ENCODE results near the gene SSBP2.
"Not testable (repeated sequence)": the region's sequence is repeated elsewhere in the genome, so short reads cannot be mapped to it uniquely, and the experiment has no call there.

The SSBP2 gene

DNA sequence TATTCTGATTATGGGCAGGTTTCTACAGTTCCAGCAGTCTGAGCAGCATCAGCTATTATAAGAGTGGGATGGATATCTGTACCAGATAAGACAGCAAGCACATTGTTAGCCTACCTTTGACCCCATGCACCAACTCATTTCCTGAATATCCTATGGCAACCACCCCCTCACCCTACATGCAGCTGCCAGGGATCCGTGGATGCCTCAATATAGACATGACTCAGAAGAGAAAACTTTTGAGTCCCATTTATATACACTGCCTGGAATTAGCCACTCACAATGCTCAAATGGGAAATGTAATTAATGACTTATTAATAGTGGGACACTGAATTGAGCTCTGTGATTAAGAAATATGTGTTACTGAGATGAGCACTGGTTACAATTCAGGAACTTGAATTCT lies 124.4 kb downstream of the SSBP2 start:
- WGBS, 2 experiments = 81% methylated on average over 1 of the region's 1 CpG
- Histone ChIP-seq H3K27ac (ENCODE audit: insufficient read depth, low read depth, low read length, poor library complexity, severe bottlenecking) (no peak overlapping the region), H3K27me3 (ENCODE audit: control insufficient read depth, insufficient read depth, low read length, poor library complexity, severe bottlenecking) (no peaks in the 10 kb centered on the region), H3K4me1 (ENCODE audit: control insufficient read depth, insufficient read depth, low read length) (no peaks in the 10 kb centered on the region), H3K9me3 (ENCODE audit: control insufficient read depth, low read length) (no peaks in the 10 kb centered on the region), H3K36me3 (ENCODE audit: control insufficient read depth, insufficient read depth, low read length) (no peaks in the 10 kb centered on the region), H3K4me3 (ENCODE audit: insufficient read depth, low read depth, low read length) (no peak overlapping the region)

DNA sequence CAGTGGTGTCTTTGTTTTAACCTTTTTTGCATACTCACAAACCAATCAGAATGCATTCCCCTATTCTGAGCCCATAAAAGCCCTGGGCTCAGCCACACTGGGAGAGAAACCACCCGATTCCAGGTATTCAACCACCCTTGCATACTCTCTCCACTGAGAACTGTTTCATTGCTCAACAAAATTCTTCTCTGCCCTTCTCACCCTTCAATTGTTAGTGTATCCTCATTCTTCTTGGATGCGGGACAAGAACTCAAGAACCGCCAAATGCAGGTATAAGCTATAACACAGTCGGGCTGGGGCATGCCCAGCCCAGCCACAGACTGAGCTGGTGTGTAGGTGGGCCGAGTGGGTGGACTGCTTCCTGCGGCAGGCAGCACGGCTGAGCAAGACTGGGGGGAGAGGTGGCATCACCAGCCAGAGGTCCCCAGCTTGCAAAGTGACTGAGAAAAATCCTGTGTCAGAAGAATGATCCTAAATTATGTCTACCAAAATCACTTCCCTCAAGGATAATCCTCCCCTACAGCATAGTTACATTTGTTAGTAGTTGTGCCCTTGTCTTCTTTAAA lies 141.0 kb downstream of the SSBP2 start:
- Histone ChIP-seq H3K9me3 (ENCODE audit: control insufficient read depth, low read length) (peaks cover 4% of the 10 kb centered on the region), H3K27me3 (ENCODE audit: control insufficient read depth, insufficient read depth, low read length, poor library complexity, severe bottlenecking) (no peaks in the 10 kb centered on the region), H3K27ac (ENCODE audit: insufficient read depth, low read depth, low read length, poor library complexity, severe bottlenecking) (no peak overlapping the region), H3K4me3 (ENCODE audit: insufficient read depth, low read depth, low read length) (no peak overlapping the region), H3K36me3 (ENCODE audit: control insufficient read depth, insufficient read depth, low read length) (peaks cover 20% of the 10 kb centered on the region), H3K4me1 (ENCODE audit: control insufficient read depth, insufficient read depth, low read length) (peaks cover 11% of the 10 kb centered on the region)
- WGBS, 2 experiments = 95 to 99% methylated on average over 7 of the region's 7 CpGs

- Histone ChIP-seq H3K27ac (ENCODE audit: insufficient read depth, low read depth, low read length, poor library complexity, severe bottlenecking) (no peak overlapping the region), H3K9me3 (ENCODE audit: control insufficient read depth, low read length) (peaks cover 4% of the 10 kb centered on the region), H3K36me3 (ENCODE audit: control insufficient read depth, insufficient read depth, low read length) (peaks cover 20% of the 10 kb centered on the region), H3K27me3 (ENCODE audit: control insufficient read depth, insufficient read depth, low read length, poor library complexity, severe bottlenecking) (no peaks in the 10 kb centered on the region), H3K4me3 (ENCODE audit: insufficient read depth, low read depth, low read length) (no peak overlapping the region), H3K4me1 (ENCODE audit: control insufficient read depth, insufficient read depth, low read length) (peaks cover 13% of the 10 kb centered on the region)
- WGBS, 2 experiments = 93 to 95% methylated on average over 1 of the region's 1 CpG
These were observed 141.9 kb downstream of the SSBP2 start for GRCh38 chr5:81608976-81609375.

GRCh38 chr5:81607693-81608092 lies 143.2 kb downstream of the SSBP2 start:
- H3K36me3 ChIP-seq (ENCODE audit: control insufficient read depth, insufficient read depth, low read length) = peaks cover 13% of the 10 kb centered on the region
- H3K4me3 ChIP-seq (ENCODE audit: insufficient read depth, low read depth, low read length) = no peak overlapping the region
- no peaks in the 10 kb centered on the region for H3K27me3 ChIP-seq (ENCODE audit: control insufficient read depth, insufficient read depth, low read length, poor library complexity, severe bottlenecking)
- no peak overlapping the region for H3K27ac ChIP-seq (ENCODE audit: insufficient read depth, low read depth, low read length, poor library complexity, severe bottlenecking)
- H3K9me3 ChIP-seq (ENCODE audit: control insufficient read depth, low read length) = peaks cover 4% of the 10 kb centered on the region
- H3K4me1 ChIP-seq (ENCODE audit: control insufficient read depth, insufficient read depth, low read length) = peaks cover 18% of the 10 kb centered on the region
- 90 to 100% methylated on average over 1 of the region's 1 CpG for WGBS, 2 experiments

DNA sequence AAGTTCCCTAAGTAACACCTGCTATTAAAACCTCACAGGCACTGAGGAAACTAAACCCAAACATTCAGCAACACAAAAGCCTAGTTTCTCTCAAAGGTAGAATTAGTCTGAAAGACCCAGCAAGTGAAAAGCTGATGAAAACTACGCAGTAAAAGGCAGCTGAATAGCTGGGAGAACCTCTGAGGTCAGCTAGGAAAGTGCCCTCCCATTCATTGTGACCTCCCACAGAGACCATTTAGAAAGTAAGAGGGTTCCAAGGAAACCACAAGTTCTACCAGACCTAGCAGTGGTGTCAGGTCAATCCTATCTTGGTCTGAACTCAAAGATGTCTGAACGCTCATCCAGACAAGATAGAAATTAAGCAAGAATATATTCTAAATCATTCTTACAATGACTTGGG lies 144.7 kb downstream of the SSBP2 start:
- 29 to 38% methylated on average over 2 of the region's 2 CpGs for WGBS, 2 experiments
- peaks cover 25% of the 10 kb centered on the region for H3K4me1 ChIP-seq (ENCODE audit: control insufficient read depth, insufficient read depth, low read length)
- H3K27ac ChIP-seq (ENCODE audit: insufficient read depth, low read depth, low read length, poor library complexity, severe bottlenecking) = peak overlapping the region; percentile 73

GRCh38 chr5:81605299-81605698 lies 145.6 kb downstream of the SSBP2 start:
- Histone ChIP-seq H3K27me3 (ENCODE audit: control insufficient read depth, insufficient read depth, low read length, poor library complexity, severe bottlenecking) (no peaks in the 10 kb centered on the region), H3K27ac (ENCODE audit: insufficient read depth, low read depth, low read length, poor library complexity, severe bottlenecking) (no peak overlapping the region), H3K36me3 (ENCODE audit: control insufficient read depth, insufficient read depth, low read length) (peaks cover 9% of the 10 kb centered on the region), H3K4me1 (ENCODE audit: control insufficient read depth, insufficient read depth, low read length) (peaks cover 25% of the 10 kb centered on the region), H3K9me3 (ENCODE audit: control insufficient read depth, low read length) (peaks cover 4% of the 10 kb centered on the region), H3K4me3 (ENCODE audit: insufficient read depth, low read depth, low read length) (no peak overlapping the region)
- 100% methylated on average over 1 of the region's 2 CpGs for WGBS, 2 experiments

More for the DNA sequence above, 144.7 kb downstream of the SSBP2 start:
- Histone ChIP-seq H3K36me3 (ENCODE audit: control insufficient read depth, insufficient read depth, low read length) (peaks cover 13% of the 10 kb centered on the region), H3K27me3 (ENCODE audit: control insufficient read depth, insufficient read depth, low read length, poor library complexity, severe bottlenecking) (no peaks in the 10 kb centered on the region), H3K4me3 (ENCODE audit: insufficient read depth, low read depth, low read length) (no peak overlapping the region), H3K9me3 (ENCODE audit: control insufficient read depth, low read length) (peaks cover 4% of the 10 kb centered on the region)

DNA sequence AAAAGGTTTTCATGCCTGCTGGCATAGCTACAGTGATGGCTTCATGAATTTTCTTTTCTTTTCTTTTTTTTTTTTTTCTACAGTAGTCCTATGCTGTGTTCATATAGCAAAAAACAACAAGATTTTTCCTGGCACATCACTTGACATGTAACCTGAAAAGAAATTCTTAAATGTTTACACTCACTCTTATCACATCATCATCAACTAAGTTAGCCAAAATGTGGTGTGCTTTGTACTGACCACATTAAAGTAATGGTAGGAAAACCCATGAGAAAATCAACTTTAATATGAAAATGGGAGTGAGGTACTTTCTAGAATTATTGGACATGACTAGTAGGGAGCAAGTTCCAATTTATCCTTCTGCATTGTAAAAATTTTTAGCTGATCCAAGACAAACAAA lies 146.7 kb downstream of the SSBP2 start:
- H3K27me3 ChIP-seq (ENCODE audit: control insufficient read depth, insufficient read depth, low read length, poor library complexity, severe bottlenecking) = no peaks in the 10 kb centered on the region
- no peaks in the 10 kb centered on the region for H3K9me3 ChIP-seq (ENCODE audit: control insufficient read depth, low read length)
- H3K4me1 ChIP-seq (ENCODE audit: control insufficient read depth, insufficient read depth, low read length) = peaks cover 25% of the 10 kb centered on the region
- no peak overlapping the region for H3K27ac ChIP-seq (ENCODE audit: insufficient read depth, low read depth, low read length, poor library complexity, severe bottlenecking)
- no peak overlapping the region for H3K4me3 ChIP-seq (ENCODE audit: insufficient read depth, low read depth, low read length)
- no peaks in the 10 kb centered on the region for H3K36me3 ChIP-seq (ENCODE audit: control insufficient read depth, insufficient read depth, low read length)

DNA sequence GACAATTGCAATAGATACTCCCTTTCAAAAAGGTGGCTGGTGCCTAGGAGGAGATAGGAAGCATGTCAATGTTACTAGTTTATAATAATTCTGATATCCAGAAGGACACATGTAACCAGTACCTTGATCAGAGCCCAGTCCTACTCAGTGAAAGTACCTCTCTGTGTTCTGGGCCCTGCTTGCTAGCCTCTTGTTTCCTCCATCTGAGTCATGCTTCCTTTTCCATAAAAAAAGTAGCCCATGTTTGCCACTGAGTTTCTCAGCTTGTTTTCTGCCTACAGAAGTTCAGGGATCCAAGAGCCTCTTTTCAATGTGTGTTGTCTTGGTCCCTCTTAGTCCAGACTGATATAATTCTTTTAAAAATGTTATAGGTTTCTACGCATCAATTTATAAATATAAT lies 149.0 kb downstream of the SSBP2 start:
- no peak overlapping the region for H3K4me3 ChIP-seq (ENCODE audit: insufficient read depth, low read depth, low read length)
- no CpG with 5 or more reads among the region's 1 CpG for WGBS, 2 experiments
- peaks cover 25% of the 10 kb centered on the region for H3K4me1 ChIP-seq (ENCODE audit: control insufficient read depth, insufficient read depth, low read length)
- no peaks in the 10 kb centered on the region for H3K27me3 ChIP-seq (ENCODE audit: control insufficient read depth, insufficient read depth, low read length, poor library complexity, severe bottlenecking)
- no peak overlapping the region for H3K27ac ChIP-seq (ENCODE audit: insufficient read depth, low read depth, low read length, poor library complexity, severe bottlenecking)
- H3K36me3 ChIP-seq (ENCODE audit: control insufficient read depth, insufficient read depth, low read length) = peaks cover 4% of the 10 kb centered on the region
- H3K9me3 ChIP-seq (ENCODE audit: control insufficient read depth, low read length) = no peaks in the 10 kb centered on the region

- 94 to 98% methylated on average over 6 to 8 of the region's 10 CpGs for WGBS, 2 experiments
- not testable (repeated sequence) for H3K27me3 ChIP-seq (ENCODE audit: control insufficient read depth, insufficient read depth, low read length, poor library complexity, severe bottlenecking); H3K27ac ChIP-seq (ENCODE audit: insufficient read depth, low read depth, low read length, poor library complexity, severe bottlenecking); H3K36me3 ChIP-seq (ENCODE audit: control insufficient read depth, insufficient read depth, low read length); H3K4me3 ChIP-seq (ENCODE audit: insufficient read depth, low read depth, low read length); H3K9me3 ChIP-seq (ENCODE audit: control insufficient read depth, low read length); H3K4me1 ChIP-seq (ENCODE audit: control insufficient read depth, insufficient read depth, low read length)
These were observed 158.8 kb downstream of the SSBP2 start for GRCh38 chr5:81592085-81592484.

DNA sequence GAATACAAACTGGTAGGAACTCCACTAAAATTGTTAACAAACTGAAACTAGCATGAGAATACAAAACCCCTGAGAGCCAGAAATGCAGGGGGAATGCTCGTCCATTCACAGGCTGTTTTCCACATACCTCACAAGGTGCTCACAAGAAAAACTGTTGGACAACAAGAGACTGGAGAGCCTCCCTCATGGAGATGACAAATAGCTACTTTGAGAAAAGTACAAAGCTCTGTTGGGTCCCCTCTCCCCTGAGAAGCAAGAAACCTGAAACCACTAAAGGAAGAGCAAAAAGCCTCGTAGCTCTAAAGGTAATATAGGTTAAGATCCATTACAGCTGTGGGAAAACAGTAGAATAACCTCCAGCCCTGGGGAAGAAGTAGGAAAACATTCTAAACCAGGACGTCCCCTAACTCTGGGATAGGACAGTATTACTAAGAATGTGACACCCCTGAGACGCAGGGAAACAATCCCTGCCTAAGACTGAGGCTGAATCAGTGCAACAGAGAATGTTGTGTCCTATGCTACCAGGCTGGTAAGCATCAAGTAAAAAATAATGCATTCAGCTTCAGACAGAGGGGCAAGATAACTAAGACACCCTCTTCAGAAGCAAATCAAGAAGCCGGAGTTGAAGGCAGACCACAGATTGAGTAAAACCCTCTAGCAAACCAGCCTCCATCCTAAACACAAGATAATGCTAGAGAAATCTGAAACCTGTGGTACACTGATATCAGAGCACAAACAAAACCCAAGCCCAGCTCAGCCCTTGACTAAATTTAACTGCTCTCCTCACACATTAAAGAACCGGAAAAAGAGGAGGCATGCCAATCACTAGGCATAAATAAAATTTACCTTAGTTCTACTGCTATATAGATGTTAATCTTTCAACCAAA lies 160.2 kb downstream of the SSBP2 start:
- peaks cover 4% of the 10 kb centered on the region for H3K4me1 ChIP-seq (ENCODE audit: control insufficient read depth, insufficient read depth, low read length)
- H3K9me3 ChIP-seq (ENCODE audit: control insufficient read depth, low read length) = no peaks in the 10 kb centered on the region
- H3K27ac ChIP-seq (ENCODE audit: insufficient read depth, low read depth, low read length, poor library complexity, severe bottlenecking) = peak overlapping the region; percentile 3
- WGBS, 2 experiments = 57 to 63% methylated on average over 6 of the region's 6 CpGs
- H3K36me3 ChIP-seq (ENCODE audit: control insufficient read depth, insufficient read depth, low read length) = no peaks in the 10 kb centered on the region
- H3K27me3 ChIP-seq (ENCODE audit: control insufficient read depth, insufficient read depth, low read length, poor library complexity, severe bottlenecking) = no peaks in the 10 kb centered on the region
- no peak overlapping the region for H3K4me3 ChIP-seq (ENCODE audit: insufficient read depth, low read depth, low read length)
